OCI-LY3 (cell line): ENCODE results near the gene NR3C1.

Source experiments
- CTCF ChIP-seq: fragments of 200-600, 300-600 bp; sonication (generic); IDR thresholded peaks from 2 replicates; pipeline ENCODE4 v1.5.1; 2014; ENCODE audit warnings: antibody characterized with exemption, low read length, low read depth
- EZH2phosphoT487 ChIP-seq: fragments of 200-600 bp; shearing (Covaris generic); IDR thresholded peaks from 2 replicates; pipeline ENCODE4 v1.6.1; 2018; ENCODE audit warnings: antibody characterized with exemption, mixed run types, low read depth

GRCh38 chr5:143318270-143318669 is 85.2 kb downstream of the NR3C1 start:
- TF ChIP-seq CTCF (no peak), EZH2phosphoT487 (no peak)
